HG03575 (cell line): ENCODE results near the gene PSMB2.
"Not testable (repeated sequence)": the region's sequence is repeated elsewhere in the genome, so short reads cannot be mapped to it uniquely, and the experiment has no call there.

Experiments used
- ATAC-seq: cut with Tn5 transposase; IDR thresholded peaks from one replicate; pipeline ENCODE4 v1.9.1; 2021; ENCODE audit not compliant: unreplicated experiment, insufficient number of reproducible peaks, low FRiP score; ENCODE audit errors: extremely low read depth

Gene PSMB2

DNA sequence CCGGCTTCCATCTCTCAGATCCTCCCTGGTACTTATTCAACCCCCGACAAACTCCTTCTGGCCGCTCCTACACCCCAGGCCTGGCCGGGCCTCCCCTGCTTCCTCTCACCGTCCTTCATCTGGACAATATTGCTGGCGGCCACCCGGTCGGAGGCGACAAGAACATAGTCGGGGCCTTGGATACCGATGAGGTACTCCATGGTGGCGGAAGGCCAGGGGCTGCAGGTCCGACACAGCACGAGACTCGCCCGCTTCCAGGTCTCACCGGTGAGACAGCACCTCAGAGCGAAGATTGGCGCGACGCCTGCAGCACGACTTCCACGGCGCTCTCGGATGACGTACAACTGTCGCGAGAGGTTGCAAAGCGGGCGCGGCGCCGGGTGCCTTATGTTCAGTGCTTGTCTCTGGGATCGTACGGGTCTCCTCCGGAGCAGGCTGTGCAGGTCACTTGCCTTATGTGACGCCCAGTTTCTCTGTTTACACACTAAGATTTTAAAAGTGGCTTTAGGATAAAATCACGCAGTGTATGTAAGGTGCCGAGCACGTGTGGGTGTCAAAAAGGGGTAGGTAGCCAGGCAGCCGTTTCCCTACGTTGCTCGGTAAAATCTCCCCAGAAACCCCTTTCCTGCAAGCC lies at the start of gene PSMB2:
Gene PSMB2 (minus strand): TSS at position 294 of the 634 bp plus-strand sequence. CDS start 94 bp downstream, at position 200.
- ATAC-seq: no peak

DNA sequence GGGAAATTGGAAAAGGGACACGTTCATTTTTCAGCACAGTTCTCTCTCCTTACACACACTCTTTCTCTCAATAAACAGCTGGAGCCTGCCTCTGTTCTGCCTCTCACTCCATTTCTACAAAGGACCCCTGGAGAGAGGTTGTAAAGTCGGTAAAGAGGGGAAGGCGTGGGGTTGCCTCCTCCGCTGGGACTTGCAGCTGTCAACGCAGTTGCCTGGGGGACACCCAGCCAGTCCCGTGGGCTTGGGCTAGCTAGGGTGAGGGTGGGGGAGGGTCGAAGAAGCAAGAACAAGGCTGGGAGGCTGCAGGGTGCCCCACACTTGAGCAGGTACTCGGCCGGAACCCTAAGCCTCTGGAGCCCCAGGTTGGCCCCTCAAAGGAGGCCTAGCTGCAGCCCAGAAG lies 49.8 kb upstream of the PSMB2 start:
- ATAC-seq: no peak

DNA sequence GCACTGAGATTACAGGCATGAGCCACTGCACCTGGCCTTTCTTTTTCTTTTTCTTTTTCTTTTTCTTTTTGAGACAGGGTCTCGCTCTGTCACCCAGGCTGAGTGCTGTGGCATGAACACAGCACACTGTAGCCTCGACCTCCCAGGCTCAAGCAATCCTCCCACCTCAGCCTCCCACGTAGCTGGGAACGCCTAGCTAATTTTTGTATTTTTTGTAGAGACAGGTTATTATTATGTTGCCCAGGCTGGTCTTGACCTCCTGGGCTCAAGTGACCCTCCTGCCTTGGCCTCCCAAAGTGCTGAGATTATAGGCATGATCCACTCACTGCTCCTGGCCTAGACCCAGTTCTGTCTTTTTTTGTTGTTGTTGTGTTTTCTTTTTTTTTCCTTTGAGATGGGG lies 48.8 kb upstream of the PSMB2 start:
- not testable (repeated sequence) for ATAC-seq

- ATAC-seq: no peak
Observed at GRCh38 chr1:35688161-35688560, 46.8 kb upstream of the PSMB2 start.

- no peak for ATAC-seq
Observed at GRCh38 chr1:35683012-35683411, 41.7 kb upstream of the PSMB2 start.

- ATAC-seq: no peak
Observed at GRCh38 chr1:35680271-35680670, 38.9 kb upstream of the PSMB2 start.

GRCh38 chr1:35675773-35676172 lies 34.4 kb upstream of the PSMB2 start:
- no peak for ATAC-seq

DNA sequence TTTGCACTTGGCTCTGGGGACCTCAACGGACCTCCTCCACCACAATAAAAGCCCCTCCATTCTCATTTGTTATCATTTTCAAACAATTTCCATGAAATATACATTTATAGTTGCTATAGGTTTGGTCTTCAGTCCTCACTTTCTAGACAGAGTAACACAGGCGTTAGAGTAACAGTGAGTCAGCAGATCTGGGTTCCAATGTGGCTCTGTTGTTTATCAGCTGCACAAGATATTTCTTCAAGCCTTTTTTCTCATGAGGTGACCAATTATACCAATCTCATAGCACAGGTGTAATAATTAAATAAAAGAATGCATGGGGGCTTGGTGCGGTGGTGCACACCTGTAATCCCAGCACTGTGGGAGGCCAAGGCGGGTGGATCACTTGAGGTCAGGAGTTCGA lies 32.8 kb upstream of the PSMB2 start:
- ATAC-seq: no peak

- no peak for ATAC-seq
Observed at GRCh38 chr1:35672116-35672515, 30.8 kb upstream of the PSMB2 start.

- ATAC-seq: no peak
Observed at GRCh38 chr1:35668506-35668905, 27.2 kb upstream of the PSMB2 start.

GRCh38 chr1:35666916-35667315 lies 25.6 kb upstream of the PSMB2 start:
- ATAC-seq: no peak

GRCh38 chr1:35666216-35666615 lies 24.9 kb upstream of the PSMB2 start:
- no peak for ATAC-seq

DNA sequence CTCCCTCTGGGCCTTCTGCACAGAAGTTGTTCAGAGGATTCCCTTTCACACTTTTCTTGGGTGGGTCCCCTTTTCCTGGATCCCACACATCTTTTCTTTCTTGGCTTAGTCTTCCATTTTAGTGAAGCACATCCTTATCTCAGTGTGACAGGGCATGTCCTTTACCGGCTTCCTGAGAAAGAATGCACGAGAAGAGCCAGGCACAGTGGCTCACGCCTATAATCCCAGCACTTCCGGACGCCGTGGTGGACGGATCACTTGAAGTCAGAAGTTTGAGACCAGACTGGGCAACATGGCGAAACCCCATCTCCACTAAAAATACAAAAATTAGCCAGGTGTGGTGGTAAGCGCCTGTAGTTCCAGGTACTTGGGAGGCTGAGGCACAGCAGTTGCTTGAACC lies 22.1 kb upstream of the PSMB2 start:
- no peak for ATAC-seq

DNA sequence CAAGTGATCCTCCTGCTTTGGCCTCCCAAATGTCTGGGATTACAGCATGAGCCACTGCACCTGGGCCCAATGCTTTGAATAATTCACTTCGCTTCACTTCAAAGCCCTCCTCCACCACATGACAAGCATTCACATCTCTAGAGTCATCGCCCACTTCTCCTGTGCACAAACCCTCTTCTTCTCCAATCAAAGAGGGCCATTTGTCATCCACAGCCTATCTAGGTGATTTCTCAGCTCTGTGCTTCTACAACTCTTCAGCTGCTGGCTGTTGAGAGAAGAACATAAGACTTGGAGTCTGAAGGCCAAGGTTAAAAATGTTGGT lies 20.1 kb upstream of the PSMB2 start:
- no peak for ATAC-seq

DNA sequence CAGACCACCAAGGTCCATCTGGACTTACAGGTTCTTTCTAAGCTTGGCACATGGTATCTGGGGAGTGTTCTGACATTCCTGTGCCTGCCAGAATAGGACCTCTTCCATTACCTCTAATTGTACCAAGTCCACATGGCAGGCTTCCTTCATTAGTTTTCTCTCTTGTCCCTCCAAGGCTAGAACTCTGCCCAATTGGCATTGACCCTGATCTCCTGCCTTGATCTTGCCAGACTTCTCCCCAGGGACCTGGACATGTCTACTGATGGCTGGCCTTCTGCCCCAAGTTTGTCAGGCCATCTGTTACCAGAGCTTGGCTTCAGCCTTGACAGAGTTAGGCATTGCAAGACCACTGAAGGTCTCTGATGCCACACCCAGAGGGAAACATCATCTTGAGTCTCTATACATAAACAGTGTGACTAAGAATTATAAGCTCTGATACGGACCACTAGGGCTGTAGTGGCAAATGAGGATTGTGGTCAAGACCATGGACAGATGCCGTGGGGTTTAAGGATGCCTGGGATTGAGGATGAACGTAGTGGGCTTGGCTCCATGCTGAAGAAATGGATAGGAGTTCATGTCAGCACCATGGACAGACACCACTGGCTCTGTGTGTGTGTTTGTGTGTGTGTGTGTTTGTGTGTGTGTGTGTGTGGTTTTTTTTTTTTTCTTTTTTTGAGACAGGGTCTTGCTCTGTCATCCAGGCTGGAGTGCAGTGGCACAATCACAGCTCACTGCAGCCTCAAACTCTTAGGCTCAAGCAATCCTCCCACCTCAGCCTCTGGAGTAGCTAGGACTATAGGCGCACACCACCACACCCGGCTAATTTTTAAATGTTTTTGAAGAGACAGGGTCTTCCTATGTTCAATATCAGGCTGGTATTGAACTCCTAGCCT lies 19.5 kb upstream of the PSMB2 start:
- no peak for ATAC-seq

- no peak for ATAC-seq
Observed at GRCh38 chr1:35659589-35659988, 18.3 kb upstream of the PSMB2 start.

DNA sequence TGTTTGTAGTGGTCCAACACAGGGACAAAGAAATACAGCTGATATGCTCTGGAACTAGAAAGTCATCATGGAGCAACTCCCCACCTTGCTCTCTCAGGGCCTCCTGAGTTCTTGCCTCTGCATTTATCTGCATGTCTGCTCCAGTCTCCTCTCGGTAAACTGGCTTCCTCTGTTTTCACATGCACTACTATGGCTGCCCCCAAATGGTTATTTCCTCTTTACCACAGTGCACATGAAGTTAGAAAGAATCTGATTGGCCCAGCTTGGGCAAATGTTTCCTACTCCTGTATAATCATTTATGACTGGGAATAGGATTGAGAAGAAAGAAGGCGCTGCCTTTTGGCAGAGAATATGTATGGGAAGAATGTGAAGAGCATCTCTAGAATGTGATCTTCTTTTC lies 16.5 kb upstream of the PSMB2 start:
- ATAC-seq: no peak

DNA sequence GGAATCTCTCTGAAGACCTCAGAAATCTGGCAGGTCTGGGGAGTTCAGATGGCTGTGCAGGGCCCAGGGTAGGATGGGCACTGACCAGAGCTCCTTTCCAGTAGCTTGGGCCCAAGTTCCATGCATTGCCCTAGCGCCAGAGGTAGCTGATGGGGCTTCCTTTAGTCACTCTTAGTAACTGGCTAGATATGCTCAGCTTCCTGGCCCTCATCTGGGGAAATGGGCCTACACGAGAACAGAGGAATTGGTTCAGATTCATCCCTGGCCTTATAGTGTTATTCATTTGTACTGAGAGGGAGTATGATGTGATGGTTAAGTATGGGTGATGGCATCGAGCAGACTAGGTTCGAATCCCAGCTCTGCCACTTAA lies 15.5 kb upstream of the PSMB2 start:
- no peak for ATAC-seq

- ATAC-seq: no peak
Observed at GRCh38 chr1:35656148-35656862, 15.0 kb upstream of the PSMB2 start.

DNA sequence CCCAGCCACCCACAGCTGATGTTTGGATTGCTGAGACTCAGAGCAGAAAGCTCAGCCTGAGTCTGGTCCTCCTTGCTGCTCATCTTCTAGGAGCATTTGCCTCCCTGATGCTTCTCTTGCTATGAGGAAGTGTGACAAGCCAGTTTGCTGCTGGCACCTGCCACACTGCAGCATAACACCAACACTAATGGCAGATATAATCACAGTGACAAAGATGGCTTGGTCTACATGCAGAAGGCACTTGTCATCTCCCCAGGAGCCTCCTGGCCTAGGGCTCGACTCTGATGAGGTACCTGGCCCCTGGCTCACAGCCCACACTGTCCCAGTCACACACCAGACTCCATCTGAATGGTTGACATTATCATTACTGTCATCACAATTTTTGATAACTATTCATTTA lies 13.9 kb upstream of the PSMB2 start:
- no peak for ATAC-seq
